K562 (cell line): Measurements from ENCODE around the gene PPM1D. TPM values are rescaled to one million over a fixed set of nuclear protein-coding genes. Genes with fewer than 3 reads are reported as not detected.

Experiments
- ATAC-seq: fragments of 200-7000 bp; cut with Tn5 transposase; 3 replicates; pipeline ENCODE4 v1.9.1; 2020; ENCODE audit warnings: moderate library complexity
- BruUV-seq: library from RNA; stranded (reverse); fragments of 400-500 nt; replicated peaks from 2 replicates; lab custom pipeline; 2021; lab: Mats Ljungman, UMichigan
- CTCF ChIA-PET: fragments of 300-600 bp; formaldehyde crosslinking; extraction: SDS; loops from one replicate; lab custom pipeline; 2021; ENCODE audit warnings: low intra/inter-chr PET ratio; lab: Yijun Ruan, JAX
- POLR2A ChIA-PET: fragments of 300-600, 350-650 bp; sonication (Branson Sonifier 250); formaldehyde crosslinking; extraction: SDS; loops from one replicate; lab custom pipeline; 2021; ENCODE audit warnings: antibody characterized with exemption, inconsistent platforms; lab: Yijun Ruan, JAX
- DNase-seq, 4 experiments: peaks; one replicate each; pipeline versions ENCODE4 v3.0.0 to v3.0.0-alpha.2; 2011 to 2018; ENCODE audit warnings: low spot score in 3 of 4, mixed read lengths in 3 of 4; ENCODE audit errors: extremely low read depth in 1 of 4
- FAIRE-seq: peaks from 2 replicates; lab custom pipeline; 2011; peaks lifted over from hg19 to GRCh38; lab: Jason Lieb, UNC
- H2AFZ ChIP-seq: 2 replicates; pipeline ENCODE4 v1.6.0; 2011; ENCODE audit warnings: low read depth, low read length, control low read depth, inconsistent platforms
- H3K27ac ChIP-seq: fragments of 200-600 bp; 3 replicates; pipeline ENCODE4 v1.8.0; 2011; ENCODE audit warnings: low read depth, mild to moderate bottlenecking, control low read depth, inconsistent platforms, low read length, moderate library complexity, mixed read lengths; ENCODE audit errors: extremely low read depth
- H3K27me3 ChIP-seq, 2 experiments: fragments of 300-600 bp in 1 of 2; 2 replicates in 1 of 2; 3 replicates in 1 of 2; pipeline versions ENCODE4 v1.6.0 to v1.8.0; 2011; ENCODE audit warnings: inconsistent platforms in 2 of 2, low read length in 2 of 2, mild to moderate bottlenecking in 1 of 2, mixed read lengths in 1 of 2, moderate library complexity in 1 of 2; ENCODE audit not compliant: control insufficient read depth in 2 of 2, insufficient read depth in 2 of 2
- H3K36me3 ChIP-seq: fragments of 300-600 bp; 3 replicates; pipeline ENCODE4 v1.8.0; 2011; ENCODE audit warnings: mild to moderate bottlenecking, low read length, inconsistent platforms; ENCODE audit not compliant: control insufficient read depth, insufficient read depth
- H3K4me1 ChIP-seq, 2 experiments: fragments of 200-600 bp in 1 of 2; replicated peaks in 1 of 2; 2 replicates in 1 of 2; 3 replicates in 1 of 2; pipeline versions ENCODE4 v1.5.1 to v1.8.0; 2011; ENCODE audit warnings: inconsistent platforms in 2 of 2, low read length in 2 of 2, mild to moderate bottlenecking in 1 of 2, mixed read lengths in 1 of 2, moderate library complexity in 1 of 2; ENCODE audit not compliant: control insufficient read depth in 2 of 2, insufficient read depth in 2 of 2
- H3K4me2 ChIP-seq: 2 replicates; pipeline ENCODE4 v1.6.1; 2011; ENCODE audit warnings: low read length, control low read depth, inconsistent platforms, mixed read lengths; ENCODE audit not compliant: insufficient read depth
- H3K4me3 ChIP-seq: fragments of 200-600 bp; sonication (generic), shearing (Covaris generic); 2 replicates; pipeline ENCODE4 v1.5.1; 2016; ENCODE audit warnings: control low read depth, inconsistent platforms
- H3K79me2 ChIP-seq: fragments of 200-600 bp; 3 replicates; pipeline ENCODE4 v1.8.0; 2011; ENCODE audit warnings: low read length, inconsistent platforms; ENCODE audit not compliant: control insufficient read depth, insufficient read depth
- H3K9ac ChIP-seq, 2 experiments: 2 replicates each; pipeline versions ENCODE4 v1.6.0 to v1.6.1; 2011; ENCODE audit warnings: low read depth in 2 of 2, low read length in 2 of 2, control low read depth in 1 of 2, inconsistent platforms in 1 of 2, mild to moderate bottlenecking in 1 of 2, mixed read lengths in 1 of 2; ENCODE audit not compliant: insufficient read depth in 1 of 2
- H3K9me1 ChIP-seq: one replicate; pipeline ENCODE4 v1.6.0; 2011; ENCODE audit warnings: inconsistent platforms, mild to moderate bottlenecking, low read length, moderate library complexity; ENCODE audit not compliant: control insufficient read depth, insufficient read depth
- H3K9me3 ChIP-seq: replicated peaks from 2 replicates; pipeline ENCODE4 v1.5.1; 2011; ENCODE audit warnings: low read depth, low read length, inconsistent platforms; ENCODE audit not compliant: control insufficient read depth, insufficient read depth
- H4K20me1 ChIP-seq: replicated peaks from 2 replicates; pipeline ENCODE4 v1.6.1; 2011; ENCODE audit warnings: low read length, inconsistent platforms, mixed read lengths; ENCODE audit not compliant: control insufficient read depth, insufficient read depth
- RBM25 ChIP-seq: fragments of 200-400 bp; formaldehyde crosslinking; IDR thresholded peaks from 2 replicates; pipeline ENCODE4 v1.6.1; 2018; ENCODE audit warnings: low read length, low read depth, moderate library complexity; ENCODE audit not compliant: severe bottlenecking
- RFX5 ChIP-seq: IDR thresholded peaks from 2 replicates; pipeline ENCODE4 v1.6.1; 2011; ENCODE audit warnings: low read depth, mild to moderate bottlenecking, improper control_type of control experiment, low read length
- SP2 ChIP-seq: IDR thresholded peaks from 2 replicates; pipeline ENCODE4 v1.6.1; 2011; ENCODE audit warnings: mild to moderate bottlenecking, low read depth, low read length, moderate library complexity; ENCODE audit not compliant: poor library complexity, severe bottlenecking; ENCODE audit errors: extremely low read depth
- ZBTB11 ChIP-seq, 3 experiments: fragments of 200-800 bp in 1 of 3; fragments of 250-450 bp in 1 of 3; fragments of 450-650 bp in 1 of 3; sonication (Bioruptor Pico) in 1 of 3; sonication (Bioruptor generic) in 1 of 3; formaldehyde crosslinking in 1 of 3; IDR thresholded peaks; 2 replicates each; pipeline versions ENCODE4 v1.6.1 to v1.8.0; 2016 to 2022; ENCODE audit warnings: mild to moderate bottlenecking in 2 of 3, missing genetic modification characterization in 2 of 3, missing compliant biosample characterization in 1 of 3, moderate library complexity in 1 of 3
- ZNF121 ChIP-seq: sonication (generic); formaldehyde crosslinking; conservative IDR thresholded peaks from 2 replicates; pipeline ENCODE4 v1.8.0; 2022; ENCODE audit warnings: missing genetic modification reagents
- WGBS: fragments of 100-300 bp; shearing (Covaris generic); methylation state at CpG from one replicate; pipeline ENCODE4 v1.1.6; 2016; ENCODE audit warnings: low coverage, mixed read lengths; ENCODE audit not compliant: insufficient coverage; ENCODE audit errors: missing lambda C conversion rate; 5-methylcytosine and 5-hydroxymethylcytosine counted together
- in situ Hi-C: fragments of 300-500 bp; cut with MboI; formaldehyde crosslinking; loops from 4 replicates; pipeline ENCODE4 v1.15.0; 2018; ENCODE audit warnings: inconsistent platforms, mixed read lengths
- intact Hi-C: fragments of 100-400 bp; cut with micrococcal nuclease; formaldehyde crosslinking; loops from 2 replicates; pipeline ENCODE4 v1.14.2; 2022
- polyA plus RNA-seq, 8 experiments: library from polyadenylated mRNA; depleted of rRNA in 4 of 8; stranded (reverse) in 5 of 8; unstranded in 3 of 8; fragments of >200 nt; fragmentation: Nextera tagmentation in 2 of 8; fragmentation: Illumina TruSeq in 1 of 8; extraction: Ambion mirVana in 2 of 8; extraction: Trizol in 1 of 8; gene quantifications; 2 replicates each; pipeline versions ENCODE4 v1.2.1 to v1.2.3, GENCODE V29; 2011 to 2014; ENCODE audit warnings: inconsistent platforms in 1 of 8, missing spikeins in 1 of 8
- total RNA-seq, 7 experiments: library from RNA; depleted of rRNA in 6 of 7; stranded (reverse); fragments of >200 nt in 6 of 7; fragmentation: Illumina TruSeq in 2 of 7; extraction: Trizol in 2 of 7; gene quantifications; 2 replicates each; pipeline versions ENCODE4 v1.2.1 to v1.2.3, GENCODE V29; 2011 to 2021; ENCODE audit warnings: low replicate concordance in 1 of 7

The PPM1D gene
- total and polyA plus RNA-seq, 9 of the 15 experiments (the other 6 are each of a cell fraction or from before 2014, with no cell fraction given) = 2.1 to 19.0 (median 7.8) TPM

- peak; percentile 9 for TF ChIP-seq RBM25
- TF ChIP-seq RFX5 = no peak
- TF ChIP-seq ZNF121 (CRISPR knock-in tag) = peak; percentile 75
- Histone ChIP-seq H3K9me1 (no peaks in the 10 kb centered on the region), H3K4me3 (no peak overlapping the region), H3K27me3 (no peaks in the 10 kb centered on the region), H4K20me1 (no peaks in the 10 kb centered on the region), H3K4me2 (no peak overlapping the region), H2AFZ (no peak overlapping the region), H3K27ac (no peak overlapping the region), H3K4me1 (no peaks in the 10 kb centered on the region), H3K9me3 (no peaks in the 10 kb centered on the region), H3K36me3 (no peaks in the 10 kb centered on the region), H3K79me2 (no peaks in the 10 kb centered on the region), H3K9ac (no peak overlapping the region)
- FAIRE-seq (no peak), DNase-seq (no peak), ATAC-seq (no peak)
- POLR2A ChIA-PET = no interaction called here
- WGBS = 6% methylated on average over 2 of the region's 2 CpGs
- intact Hi-C loops (no loop called here), in situ Hi-C loops (no loop called here)
- no TSS peak for BruUV-seq
- CTCF ChIA-PET = no interaction called here
These were observed 45.6 kb upstream of the PPM1D start for GRCh38 chr17:60554377-60554788.

- no peak overlapping the region for H3K4me2 ChIP-seq
- TF ChIP-seq SP2 (no peak), ZBTB11 (CRISPR knock-in tag; IDR thresholded peaks at IDR 0.05) (peak in 1 of 3 experiments; percentile 92; a peak in 2 of 6 replicates)
- DNase-seq (no peak), ATAC-seq (no peak), FAIRE-seq (no peak)
- no peak overlapping the region for H2AFZ ChIP-seq
- BruUV-seq = no TSS peak
- ChIA-PET POLR2A (interaction anchor here (0.6 kb wide), 1 partner anchor 31 kb away, joined by 3 read pairs; no protein-coding TSS in a partner anchor), CTCF (no interaction called here)
- H3K79me2 ChIP-seq = no peaks in the 10 kb centered on the region
- no peaks in the 10 kb centered on the region for H3K9me3 ChIP-seq
- no peak overlapping the region for H3K4me3 ChIP-seq
- H3K9me1 ChIP-seq = no peaks in the 10 kb centered on the region
- H3K36me3 ChIP-seq = no peaks in the 10 kb centered on the region
- H3K27ac ChIP-seq = no peak overlapping the region
- in situ Hi-C loops = no loop called here
- no peaks in the 10 kb centered on the region; a peak in 1 of 5 replicates for H3K27me3 ChIP-seq
- H4K20me1 ChIP-seq = no peaks in the 10 kb centered on the region
- intact Hi-C loops = no loop called here
- H3K4me1 ChIP-seq = no peaks in the 10 kb centered on the region
- WGBS = 21% methylated on average over 4 of the region's 4 CpGs
- no peak overlapping the region for H3K9ac ChIP-seq
These were observed 44.2 kb upstream of the PPM1D start for GRCh38 chr17:60555786-60556185.
